Measurements from ENCODE around the gene SNX2.
"Not testable (repeated sequence)": the region's sequence is repeated elsewhere in the genome, so short reads cannot be mapped to it uniquely, and the experiment has no call there.

SNX2 gene, protein sequence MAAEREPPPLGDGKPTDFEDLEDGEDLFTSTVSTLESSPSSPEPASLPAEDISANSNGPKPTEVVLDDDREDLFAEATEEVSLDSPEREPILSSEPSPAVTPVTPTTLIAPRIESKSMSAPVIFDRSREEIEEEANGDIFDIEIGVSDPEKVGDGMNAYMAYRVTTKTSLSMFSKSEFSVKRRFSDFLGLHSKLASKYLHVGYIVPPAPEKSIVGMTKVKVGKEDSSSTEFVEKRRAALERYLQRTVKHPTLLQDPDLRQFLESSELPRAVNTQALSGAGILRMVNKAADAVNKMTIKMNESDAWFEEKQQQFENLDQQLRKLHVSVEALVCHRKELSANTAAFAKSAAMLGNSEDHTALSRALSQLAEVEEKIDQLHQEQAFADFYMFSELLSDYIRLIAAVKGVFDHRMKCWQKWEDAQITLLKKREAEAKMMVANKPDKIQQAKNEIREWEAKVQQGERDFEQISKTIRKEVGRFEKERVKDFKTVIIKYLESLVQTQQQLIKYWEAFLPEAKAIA

GRCh38 chr5:122774861-122775549, at the start of gene SNX2:
Gene SNX2 (plus strand): TSS chr5:122775080. CDS start chr5:122775104, 24 bp downstream.
- peak; percentile 86 for DNase-seq (ENCODE audit: low read depth)

DNA sequence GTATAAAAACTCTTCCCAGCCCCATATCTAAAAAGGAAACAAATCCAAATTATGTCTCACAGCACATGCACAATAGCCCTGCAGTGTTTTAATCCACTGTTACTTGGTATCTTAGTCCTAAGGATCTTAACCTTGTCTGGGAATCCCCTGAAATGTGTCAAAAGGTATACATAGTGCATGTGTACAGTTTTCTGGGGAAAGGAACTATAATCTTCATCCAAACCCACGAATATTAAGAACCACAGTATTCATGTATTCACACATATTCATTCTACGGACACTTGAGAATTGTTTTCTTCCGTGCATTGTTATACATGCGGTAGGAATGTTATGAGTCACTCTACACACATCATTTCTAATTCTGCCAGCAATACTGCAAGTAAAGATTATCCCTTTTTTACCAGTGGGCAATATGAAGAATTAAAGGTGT, 47.8 kb upstream of the SNX2 start:
- DNase-seq (ENCODE audit: low read depth): no peak

DNA sequence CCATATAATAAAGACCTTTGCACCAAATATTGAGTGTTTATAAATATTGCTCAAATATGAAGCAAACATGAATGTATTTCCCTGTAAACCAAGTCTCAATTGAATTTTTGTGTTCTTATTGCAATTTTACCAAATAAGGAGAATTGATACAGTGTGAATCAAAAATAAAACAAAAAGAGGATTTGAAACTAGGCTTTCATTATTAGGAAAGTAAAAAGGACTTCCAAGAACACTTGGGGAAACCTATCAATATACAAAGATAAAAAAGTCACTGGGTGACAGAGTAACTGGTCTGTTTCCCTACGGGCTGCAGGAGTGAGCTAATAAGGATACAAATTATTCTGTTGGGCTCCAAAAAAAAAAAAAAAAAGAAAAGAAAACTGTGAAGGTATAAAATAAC, 44.8 kb upstream of the SNX2 start:
- DNase-seq (ENCODE audit: low read depth): no peak

DNA sequence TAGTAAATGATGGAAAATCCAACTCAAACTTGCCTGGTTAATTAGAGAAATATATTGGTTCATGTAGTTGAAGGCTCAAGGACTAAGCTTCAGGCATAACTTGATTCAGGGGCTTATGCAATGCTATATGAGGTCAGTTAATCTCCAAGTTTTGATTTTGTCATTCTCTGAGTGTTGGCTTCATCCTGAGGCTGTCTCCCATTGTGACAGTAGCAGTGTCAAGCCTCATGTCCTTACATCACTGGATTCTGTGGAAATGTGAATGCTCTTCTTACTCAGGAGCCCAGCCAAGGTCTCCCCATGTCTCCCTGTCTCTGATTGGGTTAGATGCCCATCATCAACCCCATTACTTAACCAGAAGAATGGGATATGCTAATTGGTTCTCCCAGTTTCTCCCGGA, 44.4 kb upstream of the SNX2 start:
- DNase-seq (ENCODE audit: low read depth): no peak

DNA sequence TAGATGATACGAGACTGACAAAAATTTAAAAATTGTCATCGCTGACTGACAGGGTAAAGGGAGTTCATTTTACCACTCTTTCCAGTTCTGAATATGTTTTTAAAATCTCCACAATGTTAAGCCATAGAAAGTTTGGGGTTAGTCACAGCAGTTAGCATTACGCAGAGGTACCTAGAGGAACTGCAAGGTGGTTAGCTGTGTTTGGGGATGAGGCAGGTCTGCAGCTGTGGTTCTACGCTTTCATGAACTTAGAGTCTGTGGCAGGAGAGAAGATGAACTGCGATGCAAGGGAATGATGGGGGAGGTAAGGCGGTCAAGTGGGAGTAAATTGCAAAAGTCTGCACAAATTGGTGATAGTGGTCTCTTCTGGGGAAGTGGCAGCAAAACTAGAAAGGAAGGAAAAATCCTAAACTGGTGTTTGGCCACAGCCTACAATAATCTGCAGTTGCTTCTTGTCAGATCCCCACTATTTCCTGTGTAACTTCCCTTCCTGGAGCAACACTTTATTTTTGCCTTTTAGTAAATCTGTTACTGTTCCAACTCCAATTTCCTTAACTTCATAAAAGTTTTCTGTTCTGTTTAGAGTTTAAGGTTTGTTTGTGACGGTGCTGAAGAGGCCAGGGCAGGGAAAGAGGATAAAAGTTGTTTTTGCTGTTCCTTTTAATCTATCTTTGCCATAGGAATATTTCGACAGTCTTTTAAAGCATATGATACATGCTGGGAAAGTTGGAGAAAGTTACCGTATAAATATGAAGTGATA, 38.6 kb upstream of the SNX2 start:
- DNase-seq (ENCODE audit: low read depth): no peak

DNA sequence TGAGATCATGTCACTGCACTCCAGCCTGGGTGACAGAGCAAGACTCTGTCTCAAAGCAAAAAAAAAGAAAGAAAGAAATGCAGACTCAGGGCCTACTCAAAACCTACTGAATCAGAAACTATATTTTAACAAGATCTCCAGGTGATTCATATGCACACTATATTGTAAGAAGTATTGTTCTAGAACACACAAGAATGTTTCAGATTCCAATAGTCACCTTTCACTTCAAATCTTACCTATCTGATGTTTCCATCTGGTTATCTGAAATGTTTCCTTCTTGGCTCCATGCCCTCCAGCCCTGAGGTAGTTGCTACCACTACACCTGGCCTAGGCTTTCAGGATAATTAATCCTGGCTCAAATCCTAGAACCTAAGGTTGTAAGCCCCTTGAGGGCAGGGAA, 36.8 kb upstream of the SNX2 start:
- no peak for DNase-seq (ENCODE audit: low read depth)

GRCh38 chr5:122741681-122742080, 33.2 kb upstream of the SNX2 start:
- DNase-seq (ENCODE audit: low read depth): no peak

- DNase-seq (ENCODE audit: low read depth): no peak
These were observed 31.6 kb upstream of the SNX2 start for GRCh38 chr5:122743261-122743660.

- DNase-seq (ENCODE audit: low read depth): no peak
These were observed 29.3 kb upstream of the SNX2 start for GRCh38 chr5:122745597-122745996.

GRCh38 chr5:122749886-122750285, 25.0 kb upstream of the SNX2 start:
- DNase-seq (ENCODE audit: low read depth): no peak

GRCh38 chr5:122751293-122751782, 23.5 kb upstream of the SNX2 start:
- no peak for DNase-seq (ENCODE audit: low read depth)

GRCh38 chr5:122753500-122753899, 21.4 kb upstream of the SNX2 start:
- no peak for DNase-seq (ENCODE audit: low read depth)

DNA sequence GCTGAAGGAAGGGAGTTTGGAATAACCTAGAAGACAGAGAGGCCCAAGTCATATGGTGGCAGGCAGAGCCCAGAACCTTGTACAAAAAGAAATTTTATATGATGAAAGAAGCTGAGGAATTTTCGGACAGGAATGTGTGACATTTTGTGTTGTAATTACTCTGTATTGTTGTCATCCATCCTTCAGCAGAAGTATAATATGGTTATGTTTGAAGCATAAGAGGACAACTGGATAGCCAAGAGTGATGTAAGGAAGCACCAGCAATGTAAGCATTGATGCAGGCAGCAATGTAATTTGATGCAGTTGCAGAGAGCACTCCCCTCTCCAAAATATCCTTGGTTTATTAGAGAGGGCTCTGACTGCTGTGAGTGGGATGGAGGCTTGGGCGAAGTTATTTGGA, 19.1 kb upstream of the SNX2 start:
- no peak for DNase-seq (ENCODE audit: low read depth)

DNA sequence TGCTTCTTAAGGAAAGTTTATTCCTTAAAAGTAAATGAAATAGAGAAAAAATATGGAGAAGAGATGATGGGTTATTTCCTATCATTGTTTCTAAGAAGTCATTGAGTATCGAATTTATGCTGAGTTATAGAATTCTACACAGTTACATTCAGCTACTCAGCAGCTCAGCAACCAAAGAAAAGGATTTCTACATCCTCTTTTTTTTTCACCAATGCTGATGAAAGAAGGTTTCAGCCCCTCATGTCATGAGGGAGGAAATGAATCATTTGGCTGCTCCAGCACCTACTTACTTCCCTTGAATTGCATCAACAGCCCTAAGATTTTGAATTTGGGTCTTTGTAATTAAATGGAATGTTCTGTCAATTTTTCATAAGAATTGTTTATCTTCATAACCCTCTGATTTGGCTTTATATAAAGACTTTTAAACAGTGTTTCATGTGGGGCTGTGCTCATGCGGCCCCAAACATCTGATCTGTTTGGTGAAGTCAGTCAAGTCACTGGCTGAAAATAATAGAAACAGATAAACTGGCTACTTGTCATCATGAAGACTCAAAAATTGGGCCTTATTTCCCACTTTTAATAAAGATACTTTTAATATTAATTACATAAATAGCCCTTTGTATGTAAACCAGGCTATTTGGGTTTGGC, 18.5 kb upstream of the SNX2 start:
- no peak for DNase-seq (ENCODE audit: low read depth)

GRCh38 chr5:122757285-122757684, 17.6 kb upstream of the SNX2 start:
- no peak for DNase-seq (ENCODE audit: low read depth)

GRCh38 chr5:122759241-122760070, 15.4 kb upstream of the SNX2 start:
- no peak for DNase-seq (ENCODE audit: low read depth)

GRCh38 chr5:122760236-122760635, 14.6 kb upstream of the SNX2 start:
- DNase-seq (ENCODE audit: low read depth): no peak

DNA sequence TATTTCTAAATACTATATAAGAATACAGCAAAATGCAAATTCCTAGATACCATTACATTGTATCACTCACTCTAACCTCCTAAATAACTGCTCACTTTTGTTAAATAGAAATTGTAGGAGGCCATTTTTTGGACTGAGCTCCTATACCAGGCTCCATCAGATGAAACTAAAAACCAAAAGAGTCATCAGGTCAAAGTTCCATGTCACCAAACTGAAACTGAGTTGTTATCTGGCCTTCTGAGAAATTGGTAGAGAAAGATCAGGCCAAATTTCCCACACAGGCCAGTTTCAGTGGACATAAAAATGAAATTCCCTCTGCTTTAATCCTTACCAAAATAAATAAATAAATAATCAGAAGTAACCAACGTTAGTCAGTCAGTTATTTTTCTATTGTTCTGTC, 13.8 kb upstream of the SNX2 start:
- no peak for DNase-seq (ENCODE audit: low read depth)

- DNase-seq (ENCODE audit: low read depth): not testable (repeated sequence)
These were observed 13.0 kb upstream of the SNX2 start for GRCh38 chr5:122761896-122762295.

GRCh38 chr5:122766130-122766529, 8.8 kb upstream of the SNX2 start:
- DNase-seq (ENCODE audit: low read depth): no peak

- no peak for DNase-seq (ENCODE audit: low read depth)
These were observed 4.4 kb upstream of the SNX2 start for GRCh38 chr5:122770477-122770876.

Measured in activated T-cell treated with anti-CD3 and anti-CD28 coated beads for 1 hour (primary cell).